ENCODE data around the gene SMAGP. TPM values are rescaled to one million over a fixed set of nuclear protein-coding genes. Genes with fewer than 3 reads are reported as not detected.

Gene SMAGP
- total and polyA plus RNA-seq, 2 of the 13 experiments (the other 11 are each of a cell fraction or from before 2014, with no cell fraction given) = 9.2 TPM

GRCh38 chr12:51293696-51294095, 23.5 kb upstream of the SMAGP start (continued):
- TF ChIP-seq ZMYM3 (CRISPR knock-in tag; IDR thresholded peaks at IDR 0.05) (no peak), BATF2 (CRISPR knock-in tag; IDR thresholded peaks at IDR 0.05) (no peak), RBAK (CRISPR knock-in tag; IDR thresholded peaks at IDR 0.05) (no peak), ZNF136 (CRISPR knock-in tag; IDR thresholded peaks at IDR 0.05; ENCODE audit: low read depth) (no peak), ZSCAN21 (CRISPR knock-in tag; IDR thresholded peaks at IDR 0.05; ENCODE audit: borderline replicate concordance) (no peak), ZNF160 (CRISPR knock-in tag; IDR thresholded peaks at IDR 0.05) (no peak), JUN (CRISPR knock-in tag; IDR thresholded peaks at IDR 0.05) (no peak), ZFP36L2 (CRISPR knock-in tag; IDR thresholded peaks at IDR 0.05) (no peak), SMAD1 (CRISPR knock-in tag; IDR thresholded peaks at IDR 0.05; ENCODE audit: borderline replicate concordance, low read depth) (no peak), ZMYM4 (CRISPR knock-in tag; IDR thresholded peaks at IDR 0.05) (no peak), E2F1 (CRISPR knock-in tag; IDR thresholded peaks at IDR 0.05) (no peak), IRF1 (CRISPR knock-in tag; IDR thresholded peaks at IDR 0.05; ENCODE audit: low read depth) (no peak)

All from HepG2 (cell line).